ENCODE results near the gene ABI1.
"Not testable (repeated sequence)": the region's sequence is repeated elsewhere in the genome, so short reads cannot be mapped to it uniquely, and the experiment has no call there.

The ABI1 gene

GRCh38 chr10:26860443-26861204 lies at the start of gene ABI1:
ABI1 (minus strand) TSS chr10:26860958; CDS start chr10:26860863, 95 bp downstream.
- peak; percentile 95 for FAIRE-seq

GRCh38 chr10:26909753-26910152 lies 49.0 kb upstream of the ABI1 start:
- DNase-seq (ENCODE audit: insufficient read length, low spot score) (no peak), FAIRE-seq (peak; percentile 39)

More at GRCh38 chr10:26860443-26861204, at the start of gene ABI1:
- peak; percentile 76 for DNase-seq (ENCODE audit: insufficient read length, low spot score)

- DNase-seq (ENCODE audit: insufficient read length, low spot score); FAIRE-seq: not testable (repeated sequence)
These were observed 44.6 kb upstream of the ABI1 start for GRCh38 chr10:26905253-26905781.

GRCh38 chr10:26903431-26904217 lies 42.9 kb upstream of the ABI1 start:
- FAIRE-seq (no peak), DNase-seq (ENCODE audit: insufficient read length, low spot score) (no peak)

- DNase-seq (ENCODE audit: insufficient read length, low spot score), result not testable (repeated sequence)
- FAIRE-seq, result peak; percentile 94
These were observed 31.7 kb upstream of the ABI1 start for GRCh38 chr10:26892306-26892923.

GRCh38 chr10:26890956-26891355 lies 30.2 kb upstream of the ABI1 start:
- no peak for DNase-seq (ENCODE audit: insufficient read length, low spot score)
- FAIRE-seq, result peak; percentile 77

- DNase-seq (ENCODE audit: insufficient read length, low spot score) (no peak), FAIRE-seq (no peak)
These were observed 27.0 kb upstream of the ABI1 start for GRCh38 chr10:26887611-26888215.

GRCh38 chr10:26881600-26882331 lies 21.0 kb upstream of the ABI1 start:
- DNase-seq (ENCODE audit: insufficient read length, low spot score) (no peak), FAIRE-seq (peak; percentile 96)

GRCh38 chr10:26879744-26880143 lies 19.0 kb upstream of the ABI1 start:
- no peak for FAIRE-seq
- DNase-seq (ENCODE audit: insufficient read length, low spot score), result no peak

GRCh38 chr10:26870766-26871165 lies 10.0 kb upstream of the ABI1 start:
- no peak for FAIRE-seq

GRCh38 chr10:26869528-26869927 lies 8.8 kb upstream of the ABI1 start:
- no peak for FAIRE-seq
- DNase-seq (ENCODE audit: insufficient read length, low spot score), result no peak

More at GRCh38 chr10:26870766-26871165, 10.0 kb upstream of the ABI1 start:
- DNase-seq (ENCODE audit: insufficient read length, low spot score), result no peak

- no peak for DNase-seq (ENCODE audit: insufficient read length, low spot score)
- no peak for FAIRE-seq
These were observed 2.8 kb upstream of the ABI1 start for GRCh38 chr10:26863351-26864076.

GRCh38 chr10:26861205-26861998 lies 644 bp upstream of the ABI1 start:
- FAIRE-seq (no peak), DNase-seq (ENCODE audit: insufficient read length, low spot score) (no peak)

- FAIRE-seq, result peak; percentile 45
- DNase-seq (ENCODE audit: insufficient read length, low spot score), result no peak
These were observed 686 bp downstream of the ABI1 start for GRCh38 chr10:26860102-26860442.

- FAIRE-seq (peak; percentile 87), DNase-seq (ENCODE audit: insufficient read length, low spot score) (no peak)
These were observed 1.3 kb downstream of the ABI1 start for GRCh38 chr10:26859241-26860101.

GRCh38 chr10:26858707-26859034 lies 2.1 kb downstream of the ABI1 start:
- FAIRE-seq (no peak), DNase-seq (ENCODE audit: insufficient read length, low spot score) (no peak)

GRCh38 chr10:26857991-26858706 lies 2.6 kb downstream of the ABI1 start:
- peak; percentile 71 for FAIRE-seq

More at GRCh38 chr10:26857991-26858706, 2.6 kb downstream of the ABI1 start:
- no peak for DNase-seq (ENCODE audit: insufficient read length, low spot score)

Data from GM19239 (cell line).